AG04449 (cell line): ENCODE results near the gene BACH2.

Source experiments
- CTCF ChIA-PET: fragments of 350-600 bp; formaldehyde crosslinking; extraction: SDS; loops from one replicate; lab custom pipeline; 2021; ENCODE audit warnings: antibody characterized with exemption; lab: Yijun Ruan, JAX
- POLR2A ChIA-PET: fragments of 400-600, 350-600 bp; formaldehyde crosslinking; extraction: SDS; loops from one replicate; lab custom pipeline; 2020; ENCODE audit warnings: antibody characterized with exemption, inconsistent platforms; lab: Yijun Ruan, JAX
- DNase-seq: peaks from one replicate; pipeline ENCODE4 v3.0.0-alpha.2; 2010; ENCODE audit warnings: low read depth, low spot score
- H3K4me3 ChIP-seq: 2 replicates; pipeline ENCODE4 v1.5.1; 2011; ENCODE audit warnings: low read depth, mild to moderate bottlenecking, control low read depth, low read length
- TF ChIP-seq, protein P1 (sequence below): IDR thresholded peaks from one replicate; pipeline ENCODE4 v1.5.1; 2011; ENCODE audit warnings: mild to moderate bottlenecking, moderate library complexity, low read length, control low read depth, inconsistent platforms; ENCODE audit not compliant: insufficient read depth; ENCODE audit errors: missing control alignments

BACH2 gene

DNA sequence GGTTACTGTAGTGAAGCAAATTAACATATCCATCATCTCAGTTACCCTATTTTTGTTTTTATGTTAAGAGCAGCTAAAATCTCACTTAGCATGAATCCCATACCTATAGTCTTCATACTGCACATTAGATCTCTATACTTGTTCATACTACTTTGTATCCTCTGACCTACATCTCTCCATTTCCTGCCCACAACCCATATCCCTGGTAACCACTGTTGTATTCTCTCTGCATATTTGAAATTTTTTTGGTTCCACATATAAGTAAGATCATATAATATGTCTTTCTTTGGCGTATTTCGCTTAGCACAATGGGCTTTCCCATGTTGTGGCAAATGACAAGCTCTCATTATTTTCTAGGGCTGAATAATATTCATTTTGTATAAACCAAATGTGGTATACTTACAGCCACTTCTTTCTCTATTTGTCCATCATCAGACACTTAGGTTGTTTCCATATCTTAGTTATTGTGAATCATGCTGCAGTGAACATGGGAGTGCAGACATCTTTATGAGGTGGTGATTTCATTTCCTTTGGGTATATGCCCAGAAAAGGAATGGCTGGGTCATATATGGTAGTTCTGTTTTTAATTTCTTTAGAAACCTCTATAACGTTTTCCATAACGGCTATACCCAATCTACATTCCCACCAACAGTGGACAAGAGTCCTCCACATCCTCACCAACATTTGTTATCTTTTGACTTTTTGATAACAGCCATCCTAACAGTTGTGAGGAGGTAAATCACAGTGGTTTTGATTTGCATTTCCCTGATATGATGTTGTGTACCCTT, 39.8 kb downstream of the BACH2 start:
- ChIA-PET CTCF (interaction anchor here (1.1 kb wide), 1 partner anchor 137 kb away, joined by 3 read pairs; no protein-coding TSS in a partner anchor), POLR2A (no interaction called here)
- no peak overlapping the region for H3K4me3 ChIP-seq
- TF ChIP-seq, protein P1, sequence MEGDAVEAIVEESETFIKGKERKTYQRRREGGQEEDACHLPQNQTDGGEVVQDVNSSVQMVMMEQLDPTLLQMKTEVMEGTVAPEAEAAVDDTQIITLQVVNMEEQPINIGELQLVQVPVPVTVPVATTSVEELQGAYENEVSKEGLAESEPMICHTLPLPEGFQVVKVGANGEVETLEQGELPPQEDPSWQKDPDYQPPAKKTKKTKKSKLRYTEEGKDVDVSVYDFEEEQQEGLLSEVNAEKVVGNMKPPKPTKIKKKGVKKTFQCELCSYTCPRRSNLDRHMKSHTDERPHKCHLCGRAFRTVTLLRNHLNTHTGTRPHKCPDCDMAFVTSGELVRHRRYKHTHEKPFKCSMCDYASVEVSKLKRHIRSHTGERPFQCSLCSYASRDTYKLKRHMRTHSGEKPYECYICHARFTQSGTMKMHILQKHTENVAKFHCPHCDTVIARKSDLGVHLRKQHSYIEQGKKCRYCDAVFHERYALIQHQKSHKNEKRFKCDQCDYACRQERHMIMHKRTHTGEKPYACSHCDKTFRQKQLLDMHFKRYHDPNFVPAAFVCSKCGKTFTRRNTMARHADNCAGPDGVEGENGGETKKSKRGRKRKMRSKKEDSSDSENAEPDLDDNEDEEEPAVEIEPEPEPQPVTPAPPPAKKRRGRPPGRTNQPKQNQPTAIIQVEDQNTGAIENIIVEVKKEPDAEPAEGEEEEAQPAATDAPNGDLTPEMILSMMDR = no peak
- peak; percentile 49 for DNase-seq

DNA sequence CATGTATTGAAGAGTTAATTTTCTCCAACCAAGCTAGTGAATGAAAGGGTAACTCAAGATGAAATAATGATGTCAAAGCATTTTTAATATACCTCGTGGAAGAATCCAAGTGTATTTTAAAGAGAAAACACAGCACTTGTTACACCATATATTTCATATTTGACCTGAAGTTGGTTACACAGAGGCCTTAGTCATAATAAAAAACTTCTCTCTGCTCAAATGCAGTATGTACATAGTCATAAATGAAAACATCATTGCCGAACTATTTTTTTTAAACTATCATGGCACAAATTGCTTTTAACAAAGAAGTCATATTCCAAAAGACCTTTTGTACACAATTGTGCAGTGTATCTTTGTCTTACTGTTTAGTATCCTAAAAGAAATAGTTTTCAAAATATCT, 43.0 kb downstream of the BACH2 start:
- ChIA-PET CTCF (interaction anchor here (1.3 kb wide), 1 partner anchor 139 kb away, joined by 4 read pairs; no protein-coding TSS in a partner anchor), POLR2A (no interaction called here)
- H3K4me3 ChIP-seq = no peak overlapping the region
- no peak for DNase-seq
- TF ChIP-seq, protein P1 = no peak

DNA sequence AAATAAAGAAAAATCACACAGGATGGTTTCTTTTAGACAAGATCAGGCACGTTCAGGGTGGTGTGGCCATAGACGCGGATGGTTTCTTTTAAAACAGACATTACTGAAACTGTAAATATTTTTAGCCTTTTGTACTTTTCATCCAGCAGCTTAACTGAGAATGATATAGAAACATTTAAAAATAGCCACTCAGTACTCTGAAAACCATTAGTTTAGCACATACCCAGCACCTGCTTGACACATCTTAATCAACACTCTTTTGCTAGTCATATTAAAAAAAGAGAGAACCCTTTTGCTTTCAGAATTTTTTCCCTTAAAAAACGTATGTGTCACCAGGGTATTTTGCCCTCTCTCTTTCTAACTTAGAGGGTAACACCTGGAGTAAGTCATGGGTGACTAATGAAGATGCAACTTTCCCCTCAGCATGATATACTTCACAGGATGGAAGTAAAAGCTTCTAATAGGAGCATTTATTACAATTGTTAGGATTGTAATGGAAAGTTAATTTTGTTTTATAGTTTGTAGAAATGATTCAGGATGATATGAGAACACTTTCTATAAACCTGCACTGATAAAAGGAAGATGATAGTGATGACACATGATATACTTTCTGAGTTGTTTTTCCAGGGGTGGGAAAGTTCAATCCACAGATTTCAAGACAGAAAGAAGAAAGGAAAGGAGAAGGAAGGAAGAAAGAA, 45.2 kb downstream of the BACH2 start:
- ChIA-PET CTCF (interaction anchor here (1.0 kb wide), 2 partner anchors 13 to 33 kb away, joined by 3 to 4 read pairs; no protein-coding TSS in a partner anchor), POLR2A (no interaction called here)
- no peak overlapping the region for H3K4me3 ChIP-seq
- DNase-seq = no peak
- TF ChIP-seq, protein P1 = no peak

GRCh38 chr6:90250405-90250804, 46.2 kb downstream of the BACH2 start:
- no peak for DNase-seq
- CTCF ChIA-PET = interaction anchor here (1.0 kb wide), 2 partner anchors 12 to 34 kb away, joined by 3 to 4 read pairs; no protein-coding TSS in a partner anchor
- POLR2A ChIA-PET = no interaction called here

DNA sequence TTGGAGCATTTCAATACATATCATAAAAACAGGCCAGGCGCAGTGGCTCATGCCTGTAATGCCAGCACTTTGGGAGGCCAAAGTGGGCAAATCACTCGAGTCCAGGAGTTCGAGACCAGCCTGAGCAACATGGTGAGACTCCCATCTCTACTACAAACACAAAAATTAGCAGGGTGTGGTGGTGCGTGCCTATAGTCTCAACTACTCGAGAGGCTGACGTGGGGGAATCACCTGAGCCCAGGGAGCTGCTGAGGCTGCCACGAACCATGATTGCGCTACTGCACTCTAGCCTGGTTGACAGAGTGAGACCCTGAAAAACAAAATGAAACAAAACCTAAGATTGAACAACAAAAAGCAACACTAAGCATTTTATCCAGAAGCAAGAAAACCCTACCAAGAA, 47.2 kb downstream of the BACH2 start:
- H3K4me3 ChIP-seq = no peak overlapping the region
- DNase-seq = no peak
- TF ChIP-seq, protein P1 = no peak
- POLR2A ChIA-PET = no interaction called here
- CTCF ChIA-PET = no interaction called here

More at GRCh38 chr6:90250405-90250804, 46.2 kb downstream of the BACH2 start:
- TF ChIP-seq, protein P1 = no peak
- no peak overlapping the region for H3K4me3 ChIP-seq

DNA sequence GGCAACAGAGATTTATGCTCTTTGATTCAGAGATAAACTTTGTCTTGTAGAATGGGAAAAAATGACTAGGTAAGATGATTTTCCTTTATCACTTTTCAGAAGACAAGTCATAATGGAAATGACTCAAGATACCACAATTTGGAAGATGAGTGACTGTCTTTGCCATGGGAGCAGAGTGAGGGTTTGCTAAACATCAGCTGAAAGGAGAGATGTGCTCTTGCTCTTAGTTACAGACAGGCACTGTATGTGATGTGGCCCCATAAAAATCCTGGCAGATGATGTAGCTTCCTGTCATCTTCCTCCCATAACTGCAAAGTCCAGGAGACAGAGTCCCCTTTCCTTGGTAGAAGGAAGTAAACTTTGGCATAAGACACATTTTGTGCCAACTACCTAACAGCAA, 47.6 kb downstream of the BACH2 start:
- H3K4me3 ChIP-seq = no peak overlapping the region
- ChIA-PET CTCF (interaction anchor here (0.6 kb wide), 1 partner anchor 69 kb away, joined by 4 read pairs; no protein-coding TSS in a partner anchor), POLR2A (no interaction called here)
- TF ChIP-seq, protein P1 = no peak
- DNase-seq = no peak
